Mononuclear cell (primary cell): Measurements from ENCODE around the gene MARK2. TPM values are rescaled to one million over a fixed set of nuclear protein-coding genes. Genes with fewer than 3 reads are reported as not detected.
"Not testable (repeated sequence)": the region's sequence is repeated elsewhere in the genome, so short reads cannot be mapped to it uniquely, and the experiment has no call there.

Source experiments
- H3K27me3 ChIP-seq: 2 replicates; pipeline ENCODE4 v1.6.0; 2011; ENCODE audit warnings: low read length, control low read depth; ENCODE audit not compliant: insufficient read depth
- H3K4me1 ChIP-seq: 2 replicates; pipeline ENCODE4 v1.5.1; 2011; ENCODE audit warnings: mild to moderate bottlenecking, low read length, control low read depth; ENCODE audit not compliant: insufficient read depth
- H3K4me3 ChIP-seq: 2 replicates; pipeline ENCODE4 v1.5.1; 2011; ENCODE audit warnings: mild to moderate bottlenecking, low read length, moderate library complexity
- H3K9me3 ChIP-seq: 2 replicates; pipeline ENCODE4 v1.5.1; 2011; ENCODE audit warnings: low read depth, mild to moderate bottlenecking, control low read depth, low read length
- total RNA-seq: library from RNA; depleted of rRNA; stranded (reverse); fragments of >200 nt; gene quantifications from one replicate; pipeline ENCODE4 v1.2.3, GENCODE V29; 2012

The MARK2 gene
- total RNA-seq: 19.4 TPM

GRCh38 chr11:63838678-63839507 lies at the start of gene MARK2:
TSS of gene MARK2 (plus strand) at chr11:63839110. CDS start at chr11:63839507, 397 bp downstream.
- H3K9me3 ChIP-seq: no peaks in the 10 kb centered on the region
- H3K4me1 ChIP-seq: peaks cover 57% of the 10 kb centered on the region
- no peaks in the 10 kb centered on the region for H3K27me3 ChIP-seq
- peak within 1 kb of the TSS; percentile 99 for H3K4me3 ChIP-seq

GRCh38 chr11:63791495-63792167 lies 47.3 kb upstream of the MARK2 start:
- no peak overlapping the region for H3K4me3 ChIP-seq
- no peaks in the 10 kb centered on the region for H3K27me3 ChIP-seq
- H3K9me3 ChIP-seq: no peaks in the 10 kb centered on the region
- no peaks in the 10 kb centered on the region for H3K4me1 ChIP-seq

- Histone ChIP-seq H3K9me3 (no peaks in the 10 kb centered on the region), H3K4me3 (no peak overlapping the region), H3K27me3 (no peaks in the 10 kb centered on the region), H3K4me1 (no peaks in the 10 kb centered on the region)
These were observed 45.7 kb upstream of the MARK2 start for GRCh38 chr11:63793161-63793560.

- Histone ChIP-seq H3K4me1 (no peaks in the 10 kb centered on the region), H3K9me3 (no peaks in the 10 kb centered on the region), H3K27me3 (no peaks in the 10 kb centered on the region), H3K4me3 (no peak overlapping the region)
These were observed 43.8 kb upstream of the MARK2 start for GRCh38 chr11:63795066-63795465.

- H3K4me1 ChIP-seq: no peaks in the 10 kb centered on the region
- H3K27me3 ChIP-seq: no peaks in the 10 kb centered on the region
- H3K9me3 ChIP-seq: no peaks in the 10 kb centered on the region
- no peak overlapping the region for H3K4me3 ChIP-seq
These were observed 38.0 kb upstream of the MARK2 start for GRCh38 chr11:63800921-63801320.

DNA sequence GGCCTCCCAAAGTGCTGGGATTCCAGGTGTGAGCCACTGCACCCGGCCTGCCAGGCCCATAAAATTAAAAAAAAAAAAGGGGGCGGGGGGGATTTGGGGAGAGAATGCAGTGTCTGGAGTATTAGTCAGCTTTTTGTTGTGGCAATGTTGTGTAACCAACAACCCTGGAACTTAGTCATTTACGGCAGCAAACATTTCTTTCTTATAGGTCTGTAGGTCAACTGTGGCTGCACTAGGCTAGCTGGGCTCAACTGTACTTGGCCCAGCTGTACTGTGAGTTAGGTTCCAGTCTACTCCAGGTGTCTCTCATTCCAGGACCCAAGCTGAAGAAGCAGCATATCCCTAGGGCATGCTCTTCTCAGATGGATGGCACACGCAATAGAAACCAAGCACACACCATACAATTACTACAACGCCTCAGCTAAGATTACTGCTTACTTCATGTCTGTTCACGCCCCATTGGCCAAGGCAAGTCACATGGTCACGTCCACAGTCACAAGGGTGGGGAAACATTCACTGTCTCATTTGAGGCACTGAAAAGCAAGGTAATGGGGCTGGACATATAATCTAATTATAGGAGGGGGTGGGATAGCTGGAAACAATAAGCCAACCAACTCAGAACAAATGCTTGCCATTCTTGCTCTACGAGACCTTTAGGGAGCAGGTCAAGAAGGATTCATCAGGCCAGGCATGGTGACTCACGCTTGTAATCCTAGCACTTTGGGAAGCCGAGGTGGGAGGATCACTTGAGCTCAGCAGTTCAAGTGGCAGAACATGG lies 36.1 kb upstream of the MARK2 start:
- H3K9me3 ChIP-seq: no peaks in the 10 kb centered on the region
- no peak overlapping the region for H3K4me3 ChIP-seq

GRCh38 chr11:63804259-63804658 lies 34.7 kb upstream of the MARK2 start:
- Histone ChIP-seq H3K9me3 (no peaks in the 10 kb centered on the region), H3K4me1 (no peaks in the 10 kb centered on the region), H3K27me3 (no peaks in the 10 kb centered on the region), H3K4me3 (no peak overlapping the region)

More for the DNA sequence above, 36.1 kb upstream of the MARK2 start:
- H3K4me1 ChIP-seq: no peaks in the 10 kb centered on the region
- no peaks in the 10 kb centered on the region for H3K27me3 ChIP-seq

GRCh38 chr11:63805844-63806415 lies 33.0 kb upstream of the MARK2 start:
- Histone ChIP-seq H3K4me3 (no peak overlapping the region), H3K9me3 (no peaks in the 10 kb centered on the region), H3K27me3 (no peaks in the 10 kb centered on the region), H3K4me1 (no peaks in the 10 kb centered on the region)

- H3K4me3 ChIP-seq, H3K27me3 ChIP-seq, H3K9me3 ChIP-seq: not testable (repeated sequence)
- peaks cover 23% of the 10 kb centered on the region for H3K4me1 ChIP-seq
These were observed 28.5 kb upstream of the MARK2 start for GRCh38 chr11:63810383-63810782.

GRCh38 chr11:63811522-63811921 lies 27.4 kb upstream of the MARK2 start:
- Histone ChIP-seq H3K4me1 (peaks cover 28% of the 10 kb centered on the region), H3K4me3 (no peak overlapping the region), H3K27me3 (no peaks in the 10 kb centered on the region), H3K9me3 (no peaks in the 10 kb centered on the region)

DNA sequence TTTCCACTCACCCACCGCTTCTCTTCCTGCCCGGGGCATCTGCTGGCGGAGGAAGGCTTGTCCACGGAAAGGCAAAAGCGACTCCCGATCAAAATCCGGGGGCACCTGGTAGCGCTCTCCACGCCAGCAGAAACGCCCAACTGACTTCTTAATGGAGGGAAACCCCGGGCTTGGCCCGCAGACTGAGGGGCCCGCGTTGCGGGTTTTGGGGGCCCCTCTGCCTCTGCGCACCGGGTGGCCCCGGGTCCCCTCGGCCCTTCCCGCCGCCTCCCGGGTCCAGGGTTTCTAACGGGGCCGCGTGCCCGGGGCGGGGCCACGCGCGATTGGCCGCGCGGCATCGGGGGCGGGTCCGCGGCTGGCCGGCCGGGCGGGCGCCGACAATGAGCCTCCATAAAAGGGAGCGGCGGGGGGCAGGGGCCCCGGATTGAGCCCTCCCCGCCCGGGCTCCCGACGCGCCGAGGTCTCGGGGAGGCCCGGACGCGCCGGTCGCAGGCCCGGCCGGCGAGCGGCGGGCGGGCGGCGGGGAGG lies 25.8 kb upstream of the MARK2 start, which contains the start of gene SPINDOC:
Gene SPINDOC, plus strand, starts transcription at position 422 of the 528 bp plus-strand sequence. CDS start 231 bp downstream, outside the sequence.
- H3K4me1 ChIP-seq: peaks cover 32% of the 10 kb centered on the region
- no peaks in the 10 kb centered on the region for H3K9me3 ChIP-seq
- H3K27me3 ChIP-seq: no peaks in the 10 kb centered on the region
- H3K4me3 ChIP-seq: peak within 1 kb of the TSS; percentile 57

DNA sequence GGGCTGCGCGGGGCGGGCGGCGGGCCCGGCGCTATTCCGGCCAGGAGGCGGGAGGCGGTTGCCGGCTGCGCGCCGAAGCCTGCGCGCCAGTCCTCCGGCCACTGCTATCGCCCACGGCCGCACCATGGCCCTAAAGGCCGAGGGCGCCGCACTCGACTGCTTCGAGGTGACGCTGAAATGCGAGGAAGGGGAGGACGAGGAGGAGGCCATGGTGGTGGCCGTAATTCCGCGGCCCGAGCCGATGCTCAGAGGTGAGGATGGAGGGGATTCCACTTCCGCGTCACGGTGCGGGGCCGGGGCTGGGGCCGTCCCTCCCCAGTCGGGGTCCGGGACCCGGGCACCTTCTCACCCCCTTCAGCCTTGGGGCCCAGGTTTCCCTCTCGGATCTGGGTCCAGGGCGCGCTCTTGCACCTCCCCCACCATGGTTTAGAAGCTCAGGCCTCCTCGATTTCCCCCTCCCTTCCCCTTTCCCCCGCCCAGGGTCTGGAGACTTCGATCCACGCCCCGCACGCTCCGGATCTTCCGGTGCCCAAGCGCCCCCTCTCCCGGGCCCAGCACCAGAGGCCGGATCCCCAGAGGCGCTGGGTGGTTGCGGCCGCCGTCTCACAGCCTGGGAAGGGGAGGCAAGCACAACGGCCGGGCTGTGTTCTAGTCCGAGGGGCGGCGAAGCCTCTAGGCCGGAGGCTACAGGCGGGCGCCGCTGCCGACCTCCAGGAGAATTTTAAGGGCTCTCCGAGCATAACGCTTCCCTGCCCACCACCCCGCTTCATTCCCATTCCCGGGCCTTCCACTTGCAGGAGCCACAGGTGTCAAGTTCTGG lies 25.1 kb upstream of the MARK2 start:
- H3K4me3 ChIP-seq: peak overlapping the region; percentile 57
- H3K9me3 ChIP-seq: no peaks in the 10 kb centered on the region
- H3K27me3 ChIP-seq: no peaks in the 10 kb centered on the region
- peaks cover 32% of the 10 kb centered on the region for H3K4me1 ChIP-seq

GRCh38 chr11:63814383-63814736 lies 24.6 kb upstream of the MARK2 start:
- H3K4me3 ChIP-seq: peak overlapping the region; percentile 57
- no peaks in the 10 kb centered on the region for H3K9me3 ChIP-seq
- no peaks in the 10 kb centered on the region for H3K27me3 ChIP-seq
- H3K4me1 ChIP-seq: peaks cover 32% of the 10 kb centered on the region

DNA sequence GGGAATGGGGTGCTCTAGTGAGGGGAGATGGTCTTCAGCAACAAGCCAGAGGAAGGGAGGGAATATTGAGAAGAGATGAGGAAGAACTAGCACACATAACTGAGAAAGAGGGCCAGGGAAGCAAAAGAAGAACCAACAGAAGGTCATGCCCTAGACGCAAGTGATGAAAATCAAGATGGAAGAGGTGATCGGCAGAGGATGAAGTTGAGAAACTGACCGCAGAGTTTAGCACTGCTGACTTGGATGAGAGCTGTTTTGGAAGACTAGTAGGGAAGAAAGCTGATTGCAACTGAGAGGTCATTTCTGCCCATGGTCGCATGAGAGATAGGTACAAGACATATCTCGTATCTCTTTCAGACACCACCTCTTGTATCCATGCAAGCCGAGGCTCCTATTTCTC lies 22.7 kb upstream of the MARK2 start:
- no peaks in the 10 kb centered on the region for H3K27me3 ChIP-seq
- H3K9me3 ChIP-seq: no peaks in the 10 kb centered on the region
- peaks cover 32% of the 10 kb centered on the region for H3K4me1 ChIP-seq
- no peak overlapping the region for H3K4me3 ChIP-seq
